GM18870 (cell line): Measurements from ENCODE around the gene ALPK1.
"Not testable (repeated sequence)": the region's sequence is repeated elsewhere in the genome, so short reads cannot be mapped to it uniquely, and the experiment has no call there.

Experiments used
- ATAC-seq: cut with Tn5 transposase; IDR thresholded peaks from one replicate; pipeline ENCODE4 v1.9.1; 2021; ENCODE audit warnings: moderate library complexity; ENCODE audit not compliant: unreplicated experiment

Gene ALPK1

GRCh38 chr4:112448306-112449132 lies 151.3 kb downstream of the ALPK1 start:
- ATAC-seq: no peak

- no peak for ATAC-seq
Observed at GRCh38 chr4:112449708-112450107, 152.5 kb downstream of the ALPK1 start.

- ATAC-seq: no peak
Observed at GRCh38 chr4:112451104-112451503, 153.9 kb downstream of the ALPK1 start.

GRCh38 chr4:112451831-112452230 lies 154.7 kb downstream of the ALPK1 start:
- no peak for ATAC-seq

- ATAC-seq: no peak
Observed at GRCh38 chr4:112453321-112453720, 156.2 kb downstream of the ALPK1 start.

- ATAC-seq: no peak
Observed at GRCh38 chr4:112472318-112472717, 175.1 kb downstream of the ALPK1 start.

- ATAC-seq: no peak
Observed at GRCh38 chr4:112473985-112474384, 176.8 kb downstream of the ALPK1 start.

GRCh38 chr4:112485930-112486329 lies 188.8 kb downstream of the ALPK1 start:
- ATAC-seq: no peak

GRCh38 chr4:112490808-112491207 lies 193.6 kb downstream of the ALPK1 start:
- ATAC-seq: not testable (repeated sequence)
